ENCODE data around the gene NT5DC2.

NT5DC2 gene

GRCh38 chr3:52570076-52570475, 36.4 kb upstream of the NT5DC2 start:
- Histone ChIP-seq H3K4me1 (ENCODE audit: insufficient read depth, low read length) (no peaks in the 10 kb centered on the region), H3K36me3 (ENCODE audit: insufficient read depth, low read length) (peaks cover 60% of the 10 kb centered on the region), H4K20me1 (ENCODE audit: insufficient read depth, low read length) (no peaks in the 10 kb centered on the region), H3K9me3 (ENCODE audit: insufficient read depth, low read length, severe bottlenecking) (no peaks in the 10 kb centered on the region), H3K9ac (ENCODE audit: low read depth, low read length) (no peak overlapping the region), H3K79me2 (ENCODE audit: insufficient read depth, low read length) (no peaks in the 10 kb centered on the region), H3K27ac (ENCODE audit: low read length) (no peak overlapping the region), H3K4me2 (ENCODE audit: insufficient read depth, low read length) (no peak overlapping the region), H3K27me3 (ENCODE audit: insufficient read depth, low read length, poor library complexity) (no peaks in the 10 kb centered on the region), H3K4me3 (ENCODE audit: low read depth in 1 of 2, low read length in 2 of 2) (no peak overlapping the region), H2AFZ (ENCODE audit: low read depth, low read length) (no peak overlapping the region)
- no peak for TF ChIP-seq EZH2 (IDR thresholded peaks at IDR 0.05; ENCODE audit: borderline replicate concordance, low read depth, low read length, severe bottlenecking)
- no peak for TF ChIP-seq CTCF (IDR thresholded peaks at IDR 0.05; ENCODE audit: borderline replicate concordance, extremely low read depth, low read length, poor library complexity, severe bottlenecking)
- ATAC-seq (ENCODE audit: insufficient read depth, low read depth) = no peak
- no peak for DNase-seq

- no peak overlapping the region for H3K4me3 ChIP-seq (ENCODE audit: low read depth in 1 of 2, low read length in 2 of 2)
- no peaks in the 10 kb centered on the region for H3K27me3 ChIP-seq (ENCODE audit: insufficient read depth, low read length, poor library complexity)
- no peaks in the 10 kb centered on the region for H3K9me3 ChIP-seq (ENCODE audit: insufficient read depth, low read length, severe bottlenecking)
- H3K4me2 ChIP-seq (ENCODE audit: insufficient read depth, low read length) = no peak overlapping the region
- ATAC-seq (ENCODE audit: insufficient read depth, low read depth) (no peak), DNase-seq (no peak)
- no peak overlapping the region for H3K9ac ChIP-seq (ENCODE audit: low read depth, low read length)
- H3K79me2 ChIP-seq (ENCODE audit: insufficient read depth, low read length) = no peaks in the 10 kb centered on the region
- H3K4me1 ChIP-seq (ENCODE audit: insufficient read depth, low read length) = no peaks in the 10 kb centered on the region
- H4K20me1 ChIP-seq (ENCODE audit: insufficient read depth, low read length) = no peaks in the 10 kb centered on the region
- TF ChIP-seq EZH2 (IDR thresholded peaks at IDR 0.05; ENCODE audit: borderline replicate concordance, low read depth, low read length, severe bottlenecking) (no peak), CTCF (IDR thresholded peaks at IDR 0.05; ENCODE audit: borderline replicate concordance, extremely low read depth, low read length, poor library complexity, severe bottlenecking) (no peak)
- no peak overlapping the region for H2AFZ ChIP-seq (ENCODE audit: low read depth, low read length)
- H3K27ac ChIP-seq (ENCODE audit: low read length) = no peak overlapping the region
- H3K36me3 ChIP-seq (ENCODE audit: insufficient read depth, low read length) = peaks cover 59% of the 10 kb centered on the region
Measured at GRCh38 chr3:52568069-52568468, 34.4 kb upstream of the NT5DC2 start.

- no peak for ATAC-seq (ENCODE audit: insufficient read depth, low read depth)
- Histone ChIP-seq H3K27me3 (ENCODE audit: insufficient read depth, low read length, poor library complexity) (no peaks in the 10 kb centered on the region), H3K36me3 (ENCODE audit: insufficient read depth, low read length) (peaks cover 70% of the 10 kb centered on the region), H3K9ac (ENCODE audit: low read depth, low read length) (no peak overlapping the region), H3K4me3 (ENCODE audit: low read depth in 1 of 2, low read length in 2 of 2) (no peak overlapping the region), H3K9me3 (ENCODE audit: insufficient read depth, low read length, severe bottlenecking) (no peaks in the 10 kb centered on the region), H3K4me1 (ENCODE audit: insufficient read depth, low read length) (no peaks in the 10 kb centered on the region), H3K27ac (ENCODE audit: low read length) (no peak overlapping the region), H2AFZ (ENCODE audit: low read depth, low read length) (no peak overlapping the region), H3K4me2 (ENCODE audit: insufficient read depth, low read length) (no peak overlapping the region), H4K20me1 (ENCODE audit: insufficient read depth, low read length) (no peaks in the 10 kb centered on the region), H3K79me2 (ENCODE audit: insufficient read depth, low read length) (no peaks in the 10 kb centered on the region)
- no peak for TF ChIP-seq CTCF (IDR thresholded peaks at IDR 0.05; ENCODE audit: borderline replicate concordance, extremely low read depth, low read length, poor library complexity, severe bottlenecking)
- no peak for TF ChIP-seq EZH2 (IDR thresholded peaks at IDR 0.05; ENCODE audit: borderline replicate concordance, low read depth, low read length, severe bottlenecking)
- DNase-seq = no peak
Measured at GRCh38 chr3:52563984-52564383, 30.3 kb upstream of the NT5DC2 start.
